ENCODE measurements around the gene ENKD1.

Gene ENKD1

GRCh38 chr16:67645397-67646121 lies 21.0 kb downstream of the ENKD1 start:
- DNase-seq: no peak
- TF ChIP-seq POLR2A (IDR thresholded peaks at IDR 0.05; ENCODE audit: low read length): no peak
- no peak for TF ChIP-seq GATA1 (IDR thresholded peaks at IDR 0.05; ENCODE audit: low read depth, low read length)

DNA sequence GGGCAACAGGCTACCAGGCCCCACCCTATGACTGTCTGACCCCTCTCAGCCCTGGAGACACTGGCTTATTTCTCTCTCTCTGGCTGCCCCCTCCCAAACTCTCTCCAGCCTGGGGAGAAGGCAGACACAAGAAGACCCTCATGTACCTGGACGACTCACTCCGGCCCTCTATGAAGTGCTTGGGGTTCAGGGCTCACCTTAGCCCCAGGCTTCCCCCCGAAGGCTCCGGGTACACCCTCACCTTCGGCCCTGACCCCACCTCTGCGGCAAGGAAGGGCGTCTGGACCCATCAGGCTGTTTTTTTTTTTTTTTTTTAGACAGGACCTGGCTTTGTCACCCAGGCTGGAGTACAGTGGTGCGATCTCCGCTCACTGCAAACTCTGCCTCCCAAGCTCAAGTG lies 22.5 kb downstream of the ENKD1 start:
- no peak for DNase-seq
- TF ChIP-seq GATA1 (IDR thresholded peaks at IDR 0.05; ENCODE audit: low read depth, low read length): no peak
- TF ChIP-seq POLR2A (IDR thresholded peaks at IDR 0.05; ENCODE audit: low read length): no peak

GRCh38 chr16:67641779-67642708 lies 24.5 kb downstream of the ENKD1 start:
- TF ChIP-seq GATA1 (IDR thresholded peaks at IDR 0.05; ENCODE audit: low read depth, low read length) (no peak), POLR2A (IDR thresholded peaks at IDR 0.05; ENCODE audit: low read length) (no peak)
- no peak for DNase-seq

DNA sequence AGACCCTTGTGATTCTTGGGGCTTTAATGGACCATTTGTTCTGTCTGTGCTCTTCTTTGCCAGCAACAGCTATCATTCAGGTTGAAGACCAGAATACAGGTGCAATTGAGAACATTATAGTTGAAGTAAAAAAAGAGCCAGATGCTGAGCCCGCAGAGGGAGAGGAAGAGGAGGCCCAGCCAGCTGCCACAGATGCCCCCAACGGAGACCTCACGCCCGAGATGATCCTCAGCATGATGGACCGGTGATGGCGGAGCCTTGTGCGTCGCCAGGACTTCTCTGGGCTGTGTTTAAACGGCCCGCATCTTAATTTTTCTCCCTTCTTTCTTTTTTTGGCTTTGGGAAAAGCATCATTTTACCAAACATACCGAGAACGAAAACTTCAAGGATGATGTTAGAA lies 28.9 kb downstream of the ENKD1 start:
- no peak for TF ChIP-seq GATA1 (IDR thresholded peaks at IDR 0.05; ENCODE audit: low read depth, low read length)
- TF ChIP-seq POLR2A (IDR thresholded peaks at IDR 0.05; ENCODE audit: low read length): no peak
- no peak for DNase-seq

- DNase-seq: no peak
- TF ChIP-seq GATA1 (IDR thresholded peaks at IDR 0.05; ENCODE audit: low read depth, low read length): no peak
- no peak for TF ChIP-seq POLR2A (IDR thresholded peaks at IDR 0.05; ENCODE audit: low read length)
These were observed 29.8 kb downstream of the ENKD1 start for GRCh38 chr16:67636713-67637112.

GRCh38 chr16:67632415-67633172 lies 34.0 kb downstream of the ENKD1 start:
- no peak for DNase-seq
- TF ChIP-seq POLR2A (IDR thresholded peaks at IDR 0.05; ENCODE audit: low read length): no peak
- TF ChIP-seq GATA1 (IDR thresholded peaks at IDR 0.05; ENCODE audit: low read depth, low read length): no peak

DNA sequence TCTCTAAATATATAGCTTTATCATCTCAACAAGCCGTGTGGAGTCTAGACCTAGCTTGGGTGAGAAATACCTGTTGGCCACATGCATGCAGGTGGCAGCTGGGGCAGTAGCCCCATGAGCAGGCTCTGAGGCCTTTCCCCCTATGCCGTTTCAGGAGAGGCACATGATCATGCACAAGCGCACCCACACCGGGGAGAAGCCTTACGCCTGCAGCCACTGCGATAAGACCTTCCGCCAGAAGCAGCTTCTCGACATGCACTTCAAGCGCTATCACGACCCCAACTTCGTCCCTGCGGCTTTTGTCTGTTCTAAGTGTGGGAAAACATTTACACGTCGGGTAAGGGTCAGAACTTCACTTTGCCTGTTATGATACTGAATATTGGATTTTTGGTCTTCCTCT lies 38.3 kb downstream of the ENKD1 start:
- no peak for TF ChIP-seq POLR2A (IDR thresholded peaks at IDR 0.05; ENCODE audit: low read length)
- TF ChIP-seq GATA1 (IDR thresholded peaks at IDR 0.05; ENCODE audit: low read depth, low read length): no peak
- DNase-seq: no peak

- TF ChIP-seq GATA1 (IDR thresholded peaks at IDR 0.05; ENCODE audit: low read depth, low read length) (no peak), POLR2A (IDR thresholded peaks at IDR 0.05; ENCODE audit: low read length) (no peak)
- DNase-seq: peak in 1 of 2 experiments; percentile 16
These were observed 52.7 kb downstream of the ENKD1 start for GRCh38 chr16:67613808-67614207.

Measured in erythroblast (primary cell).